ENCODE measurements around the gene DHRS11.

The DHRS11 gene

DNA sequence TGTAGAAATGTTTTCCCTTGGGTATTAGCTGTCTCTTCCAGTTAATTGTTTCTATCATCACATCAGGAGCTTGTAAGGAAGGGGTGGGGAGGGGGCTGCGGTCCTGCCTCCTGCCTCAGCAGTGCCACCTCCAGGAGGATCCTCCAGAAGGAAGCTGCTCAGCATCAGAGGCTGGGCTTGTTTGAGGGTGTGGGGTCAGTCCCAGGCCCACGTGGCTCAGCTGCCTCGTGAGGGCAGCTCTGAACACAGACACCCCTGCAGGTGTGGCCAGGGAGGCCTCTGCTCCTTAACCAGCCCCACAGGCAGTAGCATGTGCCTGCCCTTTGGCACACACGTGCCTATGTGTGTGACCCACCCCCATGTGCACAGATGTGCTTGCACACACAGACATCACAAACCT is 56.0 kb downstream of the DHRS11 start:
- no peak overlapping the region for H3K4me3 ChIP-seq (ENCODE audit: low read depth, low read length)

GRCh38 chr17:36650096-36650775 is 58.6 kb downstream of the DHRS11 start:
- H3K4me3 ChIP-seq (ENCODE audit: low read depth, low read length) = no peak overlapping the region
